Measurements from ENCODE around the gene TSPEAR.

- TF ChIP-seq CTCF (IDR thresholded peaks at IDR 0.05) (no peak), EZH2 (IDR thresholded peaks at IDR 0.05; ENCODE audit: borderline replicate concordance, insufficient read depth, low read depth, low read length, poor library complexity, severe bottlenecking) (no peak)
Observed at GRCh38 chr21:44529011-44529421, 182.4 kb downstream of the TSPEAR start.

Measured in B cell (primary cell).